A549 (cell line): ENCODE data around the gene RPS6KA3.

Experiments used
- CHD4 ChIP-seq: fragments of 200-600 bp; sonication (generic); IDR thresholded peaks from 2 replicates; pipeline ENCODE4 v1.6.1; 2016; ENCODE audit warnings: antibody characterized with exemption, mild to moderate bottlenecking, borderline replicate concordance
- CTCF ChIP-seq: fragments of >200 bp; sonication (Bioruptor Twin); formaldehyde crosslinking; IDR thresholded peaks from 3 replicates; pipeline ENCODE4 v1.5.1; 2016
- EP300 ChIP-seq, 2 experiments: fragments of >200 bp; sonication (Bioruptor Twin); formaldehyde crosslinking; IDR thresholded peaks; 2 replicates in 1 of 2; 3 replicates in 1 of 2; pipeline ENCODE4 v1.6.1; 2016 to 2017
- ESRRA ChIP-seq: fragments of 150-350 bp; IDR thresholded peaks from 2 replicates; pipeline ENCODE4 v1.6.1; 2014; ENCODE audit warnings: mild to moderate bottlenecking, low read length, borderline replicate concordance
- HDAC2 ChIP-seq: fragments of 200-600 bp; sonication (generic); IDR thresholded peaks from 2 replicates; pipeline ENCODE4 v1.6.1; 2016
- MAZ ChIP-seq: fragments of 150-350 bp; IDR thresholded peaks from 2 replicates; pipeline ENCODE4 v1.6.1; 2014; ENCODE audit warnings: antibody characterized with exemption, low read depth, low read length, borderline replicate concordance
- POLR2A ChIP-seq: IDR thresholded peaks from 2 replicates; pipeline ENCODE4 v1.6.1; 2012; ENCODE audit warnings: mild to moderate bottlenecking, low read length
- POLR2AphosphoS2 ChIP-seq: conservative IDR thresholded peaks from 2 replicates; pipeline ENCODE4 v1.6.1; 2012; ENCODE audit warnings: low read length, improper control_type of control experiment, inconsistent platforms
- SREBF2 ChIP-seq: fragments of 450-650 bp; IDR thresholded peaks from 2 replicates; pipeline ENCODE4 v1.6.1; 2014; ENCODE audit warnings: mild to moderate bottlenecking, moderate library complexity

- TF ChIP-seq POLR2A (no peak), SREBF2 (no peak), EP300 (IDR thresholded peaks at IDR 0.05) (no peak), CHD4 (no peak), CTCF (no peak), MAZ (no peak), HDAC2 (no peak), POLR2AphosphoS2 (no peak), ESRRA (no peak)
Measured at GRCh38 chrX:20271730-20272129, 5.0 kb upstream of the RPS6KA3 start.
